ENCODE data around the gene PLAGL2. TPM values are rescaled to one million over a fixed set of nuclear protein-coding genes. Genes with fewer than 3 reads are reported as not detected.
A peak's percentile ranks its signal among the peaks of the same experiment; 100 is the strongest.

The PLAGL2 gene
- total and polyA plus RNA-seq, 2 of the 4 experiments (the other 2 are of a cell fraction), result 2.9 to 7.7 TPM

- no peak overlapping the region for H2BK15ac ChIP-seq (ENCODE audit: low read depth, low read length)
- TF ChIP-seq MAFK (IDR thresholded peaks at IDR 0.05; ENCODE audit: low read depth, low read length), result no peak
- TF ChIP-seq POLR2A (IDR thresholded peaks at IDR 0.05; ENCODE audit: low read depth, low read length), result no peak
- TF ChIP-seq CHD1 (IDR thresholded peaks at IDR 0.05; ENCODE audit: low read depth, low read length), result no peak
- no peak for TF ChIP-seq BHLHE40 (IDR thresholded peaks at IDR 0.05; ENCODE audit: low read depth, low read length)
- TF ChIP-seq RAD21 (IDR thresholded peaks at IDR 0.05; ENCODE audit: low read length), result no peak
- no peak for TF ChIP-seq SMC3 (IDR thresholded peaks at IDR 0.05; ENCODE audit: low read depth, low read length)
- no peak for TF ChIP-seq NFE2L2 (IDR thresholded peaks at IDR 0.05; ENCODE audit: low read depth, low read length)
- no peak for TF ChIP-seq MAZ (IDR thresholded peaks at IDR 0.05; ENCODE audit: borderline replicate concordance, low read depth, low read length)
- no peak for TF ChIP-seq RCOR1 (IDR thresholded peaks at IDR 0.05; ENCODE audit: insufficient replicate concordance, low read length)
- no peak for TF ChIP-seq RFX5 (IDR thresholded peaks at IDR 0.05; ENCODE audit: low read depth, low read length)
- no peak for TF ChIP-seq FOS (IDR thresholded peaks at IDR 0.05; ENCODE audit: low read depth, low read length)
- TF ChIP-seq MXI1 (IDR thresholded peaks at IDR 0.05; ENCODE audit: borderline replicate concordance, low read depth, low read length), result no peak
- TF ChIP-seq CEBPB (IDR thresholded peaks at IDR 0.05; ENCODE audit: low read depth, low read length), result no peak
- TF ChIP-seq ELK1 (IDR thresholded peaks at IDR 0.05; ENCODE audit: borderline replicate concordance, low read depth, low read length), result no peak
- TF ChIP-seq CTCF (conservative IDR thresholded peaks at IDR 0.05; ENCODE audit: low read depth, low read length), result no peak
- TF ChIP-seq USF2 (IDR thresholded peaks at IDR 0.05; ENCODE audit: low read depth, low read length), result no peak
- no peak overlapping the region for H3K56ac ChIP-seq (ENCODE audit: extremely low read depth, insufficient read depth, low read length)
- H3K23ac ChIP-seq (ENCODE audit: low read depth, low read length), result no peak overlapping the region
- H2BK120ac ChIP-seq (ENCODE audit: low read depth, low read length), result no peak overlapping the region
- DNase-seq (peak; percentile 43), ATAC-seq (ENCODE audit: low read depth) (peak; percentile 59)
- in situ Hi-C loops (cut with MboI; ENCODE audit: low sequenced_read_pairs) (no loop called here), dilution Hi-C loops (cut with HindIII; ENCODE audit: low sequenced_read_pairs, unreplicated experiment) (no loop called here), intact Hi-C loops (cut with micrococcal nuclease) (no loop called here)
- H3K9me1 ChIP-seq (ENCODE audit: insufficient read depth, low read length), result peaks cover 29% of the 10 kb centered on the region
- H4K5ac ChIP-seq (ENCODE audit: low read depth, low read length), result no peak overlapping the region
- peaks cover 55% of the 10 kb centered on the region for H4K20me1 ChIP-seq (ENCODE audit: insufficient read depth, low read length)
- no peaks in the 10 kb centered on the region for H3K9me3 ChIP-seq (ENCODE audit: control insufficient read depth, insufficient read depth, low read length)
- peak overlapping the region; percentile 51; the same call in 1 of the 2 replicates for H2AK5ac ChIP-seq (ENCODE audit: low read depth, low read length)
- peak overlapping the region; percentile 40 for H3K4ac ChIP-seq (ENCODE audit: low read depth, low read length)
- H3K79me1 ChIP-seq (ENCODE audit: low read depth in 1 of 2, low read length in 2 of 2), result peaks cover 60 to 90% of the 10 kb centered on the region in 2 experiments
- ChIA-PET POLR2A (ENCODE audit: unreplicated experiment) (no interaction called here), CTCF (no interaction called here)
- H2AFZ ChIP-seq (replicated peaks; ENCODE audit: low read length, poor library complexity), result no peak overlapping the region
- H3K27ac ChIP-seq (ENCODE audit: insufficient read depth, low read length), result no peak overlapping the region
- no peak overlapping the region for H3K9ac ChIP-seq (ENCODE audit: low read depth, low read length)
- no TSS peak for BruUV-seq (replicated peaks)
- no peak overlapping the region for H3K4me2 ChIP-seq (ENCODE audit: low read depth, low read length)
- no peak overlapping the region for H2AK9ac ChIP-seq (replicated peaks; ENCODE audit: low read depth, low read length, poor library complexity)
- WGBS, 2 experiments (ENCODE audit: extremely low coverage in 2 of 2, insufficient read length in 1 of 2), result no CpG with 5 or more reads among the region's 4 CpGs
- H3K27me3 ChIP-seq (ENCODE audit: control insufficient read depth, insufficient read depth, low read length), result no peaks in the 10 kb centered on the region
- H3K36me3 ChIP-seq (ENCODE audit: control insufficient read depth, insufficient read depth, low read length), result peaks cover 42% of the 10 kb centered on the region
- no peak overlapping the region for H2BK5ac ChIP-seq (ENCODE audit: low read depth, low read length, poor library complexity, severe bottlenecking)
- H3K14ac ChIP-seq (replicated peaks; ENCODE audit: low read depth, low read length), result no peak overlapping the region; the same call in 1 of the 2 replicates
- H3K18ac ChIP-seq (ENCODE audit: low read depth, low read length), result no peak overlapping the region
- no peak overlapping the region for H3K4me3 ChIP-seq (ENCODE audit: insufficient read depth, low read depth, low read length)
- H4K8ac ChIP-seq (ENCODE audit: low read depth in 2 of 2, low read length in 2 of 2), result no peak overlapping the region
- H3K4me1 ChIP-seq (ENCODE audit: control insufficient read depth, insufficient read depth, low read length), result peaks cover 16% of the 10 kb centered on the region
- H2BK20ac ChIP-seq (ENCODE audit: low read depth, low read length), result no peak overlapping the region
- no peak overlapping the region for H4K91ac ChIP-seq (ENCODE audit: insufficient read depth, low read depth, low read length)
Measured at GRCh38 chr20:32201296-32201976, 6.1 kb downstream of the PLAGL2 start.

Measured in IMR-90 (cell line).